ENCODE results near the gene FSIP2.

The FSIP2 gene

DNA sequence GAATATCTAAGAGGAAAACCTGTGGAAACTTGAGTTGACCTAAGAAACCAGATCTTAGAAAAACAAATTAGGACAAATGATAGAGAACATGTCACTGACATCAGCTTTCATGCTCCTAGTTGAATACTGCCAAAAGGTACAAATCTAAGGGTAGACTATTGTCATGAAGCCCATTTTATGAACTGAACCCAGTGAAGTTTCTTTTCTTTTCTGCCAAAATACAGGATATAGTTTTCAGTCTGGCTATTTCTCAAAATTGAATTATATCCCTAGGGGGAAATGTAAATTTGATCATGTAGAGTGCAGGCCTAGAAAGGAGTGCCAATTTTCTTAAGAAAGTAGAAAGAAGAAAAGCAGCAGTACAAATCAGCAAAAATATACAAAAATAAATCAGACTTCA is 46.6 kb downstream of the FSIP2 start:
- Histone ChIP-seq H3K9ac (ENCODE audit: low read depth, low read length) (no peak overlapping the region), H3K4me1 (ENCODE audit: control insufficient read depth, insufficient read depth, low read length) (no peaks in the 10 kb centered on the region), H3K9me3 (ENCODE audit: control insufficient read depth, insufficient read depth, low read length) (no peaks in the 10 kb centered on the region), H3K27me3 (ENCODE audit: control insufficient read depth, insufficient read depth, low read length) (no peaks in the 10 kb centered on the region), H3K36me3 (ENCODE audit: control insufficient read depth, insufficient read depth, low read length) (no peaks in the 10 kb centered on the region), H3K4me3 (ENCODE audit: low read depth, low read length) (no peak overlapping the region)

DNA sequence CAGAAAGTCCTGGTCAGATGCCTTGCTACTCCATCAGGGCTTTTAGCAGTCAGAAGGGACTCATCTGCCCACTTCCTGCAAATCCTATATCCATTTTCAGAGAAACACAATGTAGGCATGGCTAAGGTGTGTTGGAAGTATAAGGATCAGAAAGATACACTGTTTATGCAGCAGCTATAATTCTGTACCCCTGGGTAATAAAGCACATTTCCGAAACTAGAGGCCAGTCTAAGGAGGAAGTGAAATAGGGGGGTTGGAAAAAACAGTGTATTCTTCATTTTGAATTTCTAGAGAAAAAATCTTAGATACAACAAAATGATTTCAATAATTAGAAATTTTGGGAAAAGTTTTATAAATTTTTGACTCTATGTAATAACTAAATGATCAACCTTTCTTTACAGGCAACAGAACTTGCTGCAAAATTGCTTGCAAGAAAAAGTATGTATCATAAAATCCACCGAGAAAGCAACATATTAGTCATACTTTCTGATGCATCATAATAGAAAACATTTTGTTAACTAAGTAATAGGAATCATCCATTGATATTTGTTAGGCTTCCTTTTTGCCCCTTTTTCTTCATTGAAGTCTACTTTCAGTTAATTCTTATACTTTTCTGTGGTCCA is 47.4 kb downstream of the FSIP2 start:
- H3K4me3 ChIP-seq (ENCODE audit: low read depth, low read length) = no peak overlapping the region
- no peaks in the 10 kb centered on the region for H3K36me3 ChIP-seq (ENCODE audit: control insufficient read depth, insufficient read depth, low read length)
- no peaks in the 10 kb centered on the region for H3K27me3 ChIP-seq (ENCODE audit: control insufficient read depth, insufficient read depth, low read length)
- H3K9ac ChIP-seq (ENCODE audit: low read depth, low read length) = no peak overlapping the region
- no peaks in the 10 kb centered on the region for H3K9me3 ChIP-seq (ENCODE audit: control insufficient read depth, insufficient read depth, low read length)
- no peaks in the 10 kb centered on the region for H3K4me1 ChIP-seq (ENCODE audit: control insufficient read depth, insufficient read depth, low read length)

DNA sequence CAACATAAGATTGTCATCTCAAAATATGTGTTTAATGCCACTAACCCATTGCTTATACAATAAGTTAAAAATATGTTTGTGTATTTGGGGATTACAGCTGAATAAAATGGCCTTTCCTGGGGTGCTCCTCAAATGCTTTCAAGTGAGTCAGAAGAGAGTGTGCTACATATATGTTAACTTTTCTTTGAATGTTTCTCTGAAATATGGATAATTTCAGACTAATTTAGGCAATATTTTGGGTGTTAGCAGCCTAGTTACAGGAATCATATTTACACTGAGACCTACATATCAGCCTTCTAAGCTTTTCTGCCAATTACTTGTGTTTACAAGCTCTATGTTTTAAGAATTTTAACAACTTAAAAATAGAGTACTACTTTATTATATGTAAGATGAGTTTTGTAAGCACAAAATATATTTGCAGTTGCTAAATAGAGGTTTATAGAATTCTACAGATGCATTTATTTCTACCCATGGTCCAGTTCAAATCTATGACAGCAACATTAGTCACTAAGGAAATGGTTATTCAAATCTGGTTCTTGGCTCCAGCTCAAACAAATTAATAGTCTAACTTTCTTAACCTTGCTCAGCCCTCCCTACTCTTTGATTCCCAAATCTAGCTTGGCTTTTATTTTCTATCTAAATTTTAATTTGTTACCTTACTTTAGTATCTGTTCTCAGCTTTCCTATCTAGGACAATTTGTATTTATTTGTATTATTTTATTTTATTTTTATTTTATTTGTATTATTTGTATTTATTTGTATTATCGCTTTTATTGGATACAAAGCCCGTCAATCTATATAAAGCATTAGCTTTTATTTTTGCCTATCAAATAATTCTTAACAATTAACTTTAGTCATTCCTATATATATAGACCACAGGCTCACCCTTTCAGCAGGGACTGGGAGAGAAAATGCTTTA is 48.9 kb downstream of the FSIP2 start:
- Histone ChIP-seq H3K9ac (ENCODE audit: low read depth, low read length) (no peak overlapping the region), H3K36me3 (ENCODE audit: control insufficient read depth, insufficient read depth, low read length) (no peaks in the 10 kb centered on the region)

GRCh38 chr2:185790361-185790760 is 51.8 kb downstream of the FSIP2 start:
- H3K36me3 ChIP-seq (ENCODE audit: control insufficient read depth, insufficient read depth, low read length) = no peaks in the 10 kb centered on the region
- no peaks in the 10 kb centered on the region for H3K9me3 ChIP-seq (ENCODE audit: control insufficient read depth, insufficient read depth, low read length)
- no peaks in the 10 kb centered on the region for H3K4me1 ChIP-seq (ENCODE audit: control insufficient read depth, insufficient read depth, low read length)
- H3K9ac ChIP-seq (ENCODE audit: low read depth, low read length) = no peak overlapping the region
- H3K27me3 ChIP-seq (ENCODE audit: control insufficient read depth, insufficient read depth, low read length) = no peaks in the 10 kb centered on the region
- no peak overlapping the region for H3K4me3 ChIP-seq (ENCODE audit: low read depth, low read length)

More for the DNA sequence above, 48.9 kb downstream of the FSIP2 start:
- H3K9me3 ChIP-seq (ENCODE audit: control insufficient read depth, insufficient read depth, low read length) = no peaks in the 10 kb centered on the region
- H3K4me3 ChIP-seq (ENCODE audit: low read depth, low read length) = no peak overlapping the region
- H3K27me3 ChIP-seq (ENCODE audit: control insufficient read depth, insufficient read depth, low read length) = no peaks in the 10 kb centered on the region
- no peaks in the 10 kb centered on the region for H3K4me1 ChIP-seq (ENCODE audit: control insufficient read depth, insufficient read depth, low read length)

DNA sequence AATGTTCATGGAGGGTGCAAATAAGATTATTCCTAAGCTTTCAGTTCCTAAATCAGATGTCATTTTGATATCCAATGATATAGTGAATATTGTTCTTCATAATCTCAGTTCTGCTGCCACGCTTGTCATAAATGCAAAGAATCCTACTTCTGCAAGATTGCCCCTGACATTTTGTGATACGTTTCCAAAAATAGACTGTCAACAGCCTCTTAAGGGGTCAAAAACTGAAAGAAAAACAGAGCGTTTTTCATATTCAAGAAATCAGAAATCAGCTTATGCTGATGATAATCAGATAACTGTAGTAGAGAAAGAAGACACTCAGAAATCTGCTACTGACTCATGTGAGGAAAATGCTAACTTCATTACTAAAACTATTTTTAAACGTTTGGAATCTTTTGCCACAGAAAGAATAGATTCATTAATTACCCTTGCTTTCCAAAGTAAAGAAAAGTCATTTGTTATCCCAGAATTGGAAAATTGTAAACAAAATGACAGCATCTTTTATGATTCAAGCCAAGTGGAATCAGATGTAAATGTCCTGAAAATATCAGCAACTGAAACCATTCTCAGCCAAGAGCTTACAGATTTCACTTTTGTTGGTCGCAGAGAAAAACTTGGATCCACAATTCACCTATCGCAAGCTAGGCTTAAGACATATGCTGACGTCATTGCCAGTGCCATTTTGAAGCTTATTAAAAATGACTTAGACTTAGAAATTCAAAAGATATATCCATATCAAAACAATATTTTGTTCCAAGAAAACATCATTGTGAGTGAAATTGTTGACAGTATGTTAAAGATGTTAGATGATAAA is 55.1 kb downstream of the FSIP2 start:
- Histone ChIP-seq H3K9ac (ENCODE audit: low read depth, low read length) (no peak overlapping the region), H3K4me3 (ENCODE audit: low read depth, low read length) (no peak overlapping the region), H3K36me3 (ENCODE audit: control insufficient read depth, insufficient read depth, low read length) (no peaks in the 10 kb centered on the region), H3K27me3 (ENCODE audit: control insufficient read depth, insufficient read depth, low read length) (no peaks in the 10 kb centered on the region), H3K9me3 (ENCODE audit: control insufficient read depth, insufficient read depth, low read length) (no peaks in the 10 kb centered on the region), H3K4me1 (ENCODE audit: control insufficient read depth, insufficient read depth, low read length) (no peaks in the 10 kb centered on the region)

- no peaks in the 10 kb centered on the region for H3K4me1 ChIP-seq (ENCODE audit: control insufficient read depth, insufficient read depth, low read length)
- no peaks in the 10 kb centered on the region for H3K9me3 ChIP-seq (ENCODE audit: control insufficient read depth, insufficient read depth, low read length)
- H3K27me3 ChIP-seq (ENCODE audit: control insufficient read depth, insufficient read depth, low read length) = no peaks in the 10 kb centered on the region
- H3K4me3 ChIP-seq (ENCODE audit: low read depth, low read length) = no peak overlapping the region
- no peak overlapping the region for H3K9ac ChIP-seq (ENCODE audit: low read depth, low read length)
- no peaks in the 10 kb centered on the region for H3K36me3 ChIP-seq (ENCODE audit: control insufficient read depth, insufficient read depth, low read length)
Observed at GRCh38 chr2:185796758-185797157, 58.2 kb downstream of the FSIP2 start.

DNA sequence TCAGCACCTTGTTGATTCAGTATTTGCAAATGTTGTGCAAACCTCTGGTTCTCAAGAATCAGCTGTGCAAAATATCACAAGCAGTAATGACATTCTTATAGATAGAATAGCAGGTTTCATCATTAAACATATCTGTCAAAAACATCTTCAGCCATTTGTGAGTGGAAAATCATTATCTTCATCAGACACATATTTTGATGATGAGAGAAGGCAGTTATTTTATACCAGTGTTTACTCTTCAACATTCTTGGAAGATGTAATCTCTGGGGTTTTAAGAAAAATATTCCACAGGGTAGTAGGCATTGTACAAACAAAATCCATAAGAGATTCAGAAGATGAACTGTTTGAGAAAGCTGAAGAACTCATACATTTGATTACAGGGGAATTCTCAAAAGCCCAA is 64.3 kb downstream of the FSIP2 start:
- Histone ChIP-seq H3K36me3 (ENCODE audit: control insufficient read depth, insufficient read depth, low read length) (no peaks in the 10 kb centered on the region), H3K4me3 (ENCODE audit: low read depth, low read length) (no peak overlapping the region), H3K4me1 (ENCODE audit: control insufficient read depth, insufficient read depth, low read length) (no peaks in the 10 kb centered on the region), H3K9ac (ENCODE audit: low read depth, low read length) (no peak overlapping the region), H3K27me3 (ENCODE audit: control insufficient read depth, insufficient read depth, low read length) (no peaks in the 10 kb centered on the region), H3K9me3 (ENCODE audit: control insufficient read depth, insufficient read depth, low read length) (no peaks in the 10 kb centered on the region)

DNA sequence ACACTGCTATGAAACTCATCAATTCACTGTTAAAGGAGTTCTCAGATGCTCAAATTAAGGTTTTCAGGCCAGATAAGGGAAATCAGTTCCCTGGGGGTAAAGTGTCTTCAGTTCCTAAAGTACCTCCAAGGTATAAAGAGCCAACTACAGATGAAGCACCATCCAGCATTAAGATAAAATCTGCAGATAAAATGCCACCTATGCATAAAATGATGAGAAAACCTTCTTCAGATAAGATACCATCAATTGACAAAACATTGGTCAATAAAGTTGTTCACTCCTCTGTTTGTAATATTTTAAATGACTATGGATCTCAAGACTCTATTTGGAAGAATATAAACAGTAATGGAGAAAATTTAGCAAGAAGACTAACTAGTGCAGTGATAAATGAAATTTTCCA is 68.2 kb downstream of the FSIP2 start:
- no peaks in the 10 kb centered on the region for H3K27me3 ChIP-seq (ENCODE audit: control insufficient read depth, insufficient read depth, low read length)
- no peaks in the 10 kb centered on the region for H3K9me3 ChIP-seq (ENCODE audit: control insufficient read depth, insufficient read depth, low read length)
- H3K9ac ChIP-seq (ENCODE audit: low read depth, low read length) = no peak overlapping the region
- H3K4me1 ChIP-seq (ENCODE audit: control insufficient read depth, insufficient read depth, low read length) = no peaks in the 10 kb centered on the region
- no peaks in the 10 kb centered on the region for H3K36me3 ChIP-seq (ENCODE audit: control insufficient read depth, insufficient read depth, low read length)
- no peak overlapping the region for H3K4me3 ChIP-seq (ENCODE audit: low read depth, low read length)

DNA sequence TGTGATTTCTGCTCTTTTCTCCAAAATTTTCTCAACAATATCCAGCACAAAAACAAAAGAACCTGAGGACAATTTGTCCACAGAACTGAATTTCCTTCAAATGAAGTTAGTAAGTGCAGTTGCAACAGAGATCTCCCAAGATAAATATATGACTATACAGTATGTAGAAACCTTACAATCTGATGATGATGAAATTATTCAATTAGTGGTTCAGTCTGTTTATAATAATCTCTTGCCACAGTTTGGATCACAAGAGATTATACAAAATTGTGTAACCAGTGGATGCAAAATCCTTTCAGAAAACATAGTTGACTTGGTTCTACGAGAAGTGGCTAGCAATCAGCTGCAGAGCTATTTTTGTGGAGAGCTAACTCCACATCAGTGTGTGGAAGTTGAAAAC is 68.7 kb downstream of the FSIP2 start:
- H3K9me3 ChIP-seq (ENCODE audit: control insufficient read depth, insufficient read depth, low read length) = no peaks in the 10 kb centered on the region
- H3K27me3 ChIP-seq (ENCODE audit: control insufficient read depth, insufficient read depth, low read length) = no peaks in the 10 kb centered on the region
- H3K4me1 ChIP-seq (ENCODE audit: control insufficient read depth, insufficient read depth, low read length) = no peaks in the 10 kb centered on the region
- no peak overlapping the region for H3K9ac ChIP-seq (ENCODE audit: low read depth, low read length)
- no peak overlapping the region for H3K4me3 ChIP-seq (ENCODE audit: low read depth, low read length)
- H3K36me3 ChIP-seq (ENCODE audit: control insufficient read depth, insufficient read depth, low read length) = no peaks in the 10 kb centered on the region

DNA sequence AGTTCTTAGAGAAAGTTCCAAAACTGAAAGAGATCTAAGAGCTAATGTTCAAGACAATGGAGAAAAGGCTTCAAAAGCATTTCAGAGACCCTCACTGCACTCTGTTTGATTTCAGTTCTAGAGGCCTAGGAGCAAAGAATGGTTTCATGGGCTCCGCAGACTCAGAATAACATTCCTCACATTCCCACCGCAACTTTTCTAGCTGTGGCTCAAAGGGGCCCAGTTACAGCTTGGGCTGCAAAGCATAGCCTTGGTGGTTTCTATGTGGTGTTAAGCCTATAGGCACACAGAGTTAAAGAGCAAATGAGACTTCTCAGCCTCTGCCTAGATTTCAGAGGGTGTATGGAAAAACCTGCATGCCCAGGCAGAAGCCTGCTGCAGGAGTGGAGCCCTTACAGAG is 73.0 kb downstream of the FSIP2 start:
- Histone ChIP-seq H3K9me3 (ENCODE audit: control insufficient read depth, insufficient read depth, low read length) (no peaks in the 10 kb centered on the region), H3K4me1 (ENCODE audit: control insufficient read depth, insufficient read depth, low read length) (no peaks in the 10 kb centered on the region), H3K27me3 (ENCODE audit: control insufficient read depth, insufficient read depth, low read length) (no peaks in the 10 kb centered on the region), H3K9ac (ENCODE audit: low read depth, low read length) (no peak overlapping the region), H3K4me3 (ENCODE audit: low read depth, low read length) (no peak overlapping the region), H3K36me3 (ENCODE audit: control insufficient read depth, insufficient read depth, low read length) (no peaks in the 10 kb centered on the region)

- Histone ChIP-seq H3K4me3 (ENCODE audit: low read depth, low read length) (no peak overlapping the region), H3K4me1 (ENCODE audit: control insufficient read depth, insufficient read depth, low read length) (no peaks in the 10 kb centered on the region), H3K9me3 (ENCODE audit: control insufficient read depth, insufficient read depth, low read length) (no peaks in the 10 kb centered on the region), H3K9ac (ENCODE audit: low read depth, low read length) (no peak overlapping the region), H3K36me3 (ENCODE audit: control insufficient read depth, insufficient read depth, low read length) (no peaks in the 10 kb centered on the region), H3K27me3 (ENCODE audit: control insufficient read depth, insufficient read depth, low read length) (no peaks in the 10 kb centered on the region)
Observed at GRCh38 chr2:185813707-185814106, 75.1 kb downstream of the FSIP2 start.

Measured in iPS-15b (cell line).